Keratinocyte (primary cell): Measurements from ENCODE around the gene EPHB2. TPM values are rescaled to one million over a fixed set of nuclear protein-coding genes. Genes with fewer than 3 reads are reported as not detected.

Source experiments
- DNase-seq: peaks from one replicate; pipeline ENCODE4 v3.0.0-alpha.2; 2011; ENCODE audit warnings: low read depth, missing footprints, low spot score
- FAIRE-seq: peaks from 2 replicates; lab custom pipeline; 2011; peaks lifted over from hg19 to GRCh38; lab: Jason Lieb, UNC
- H2AFZ ChIP-seq: 2 replicates; pipeline ENCODE4 v1.6.0; 2012; ENCODE audit warnings: low read length, control low read depth, inconsistent platforms; ENCODE audit not compliant: control insufficient read depth
- H3K27ac ChIP-seq: 2 replicates; pipeline ENCODE4 v1.5.1; 2011; ENCODE audit warnings: low read length; ENCODE audit not compliant: control insufficient read depth, insufficient read depth
- H3K27me3 ChIP-seq: 3 replicates; pipeline ENCODE4 v1.6.0; 2011; ENCODE audit warnings: low read length; ENCODE audit not compliant: control insufficient read depth, insufficient read depth; ENCODE audit errors: extremely low read depth
- H3K36me3 ChIP-seq, 2 experiments: 2 replicates in 1 of 2; 3 replicates in 1 of 2; pipeline ENCODE4 v1.5.1; 2011; ENCODE audit warnings: low read length in 2 of 2, mild to moderate bottlenecking in 1 of 2; ENCODE audit not compliant: control insufficient read depth in 2 of 2, insufficient read depth in 2 of 2; ENCODE audit errors: extremely low read depth in 1 of 2
- H3K4me1 ChIP-seq: 3 replicates; pipeline ENCODE4 v1.5.1; 2011; ENCODE audit warnings: low read length; ENCODE audit not compliant: control insufficient read depth, insufficient read depth; ENCODE audit errors: extremely low read depth
- H3K4me2 ChIP-seq: 3 replicates; pipeline ENCODE4 v1.6.0; 2011; ENCODE audit warnings: low read depth, low read length; ENCODE audit not compliant: control insufficient read depth, insufficient read depth; ENCODE audit errors: extremely low read depth
- H3K4me3 ChIP-seq, 3 experiments: fragments of 200-600 bp in 1 of 3; sonication (generic) in 1 of 3; 2 replicates in 2 of 3; 3 replicates in 1 of 3; pipeline ENCODE4 v1.5.1; 2011 to 2016; ENCODE audit warnings: low read length in 3 of 3, mild to moderate bottlenecking in 3 of 3, control low read depth in 2 of 3, inconsistent platforms in 1 of 3, low read depth in 1 of 3, mixed read lengths in 1 of 3, mixed run types in 1 of 3, moderate library complexity in 1 of 3; ENCODE audit not compliant: control insufficient read depth in 2 of 3, insufficient read depth in 2 of 3; ENCODE audit errors: extremely low read depth in 1 of 3
- H3K79me2 ChIP-seq: 2 replicates; pipeline ENCODE4 v1.6.0; 2012; ENCODE audit warnings: low read length; ENCODE audit not compliant: control insufficient read depth, insufficient read depth
- H3K9ac ChIP-seq: 3 replicates; pipeline ENCODE4 v1.6.0; 2011; ENCODE audit warnings: low read length; ENCODE audit not compliant: control insufficient read depth, insufficient read depth; ENCODE audit errors: extremely low read depth
- H3K9me1 ChIP-seq: 3 replicates; pipeline ENCODE4 v1.6.0; 2011; ENCODE audit warnings: low read length; ENCODE audit not compliant: control insufficient read depth, insufficient read depth; ENCODE audit errors: extremely low read depth
- H3K9me3 ChIP-seq: 2 replicates; pipeline ENCODE4 v1.5.1; 2012; ENCODE audit warnings: low read depth, low read length; ENCODE audit not compliant: control insufficient read depth
- H4K20me1 ChIP-seq: 3 replicates; pipeline ENCODE4 v1.6.0; 2011; ENCODE audit warnings: low read length; ENCODE audit not compliant: control insufficient read depth, insufficient read depth; ENCODE audit errors: extremely low read depth
- EZH2 ChIP-seq: IDR thresholded peaks from one replicate; pipeline ENCODE4 v1.6.1; 2012; ENCODE audit warnings: inconsistent platforms, mild to moderate bottlenecking, low read length, moderate library complexity
- dilution Hi-C: fragments of 300-500 bp; cut with MboI; formaldehyde crosslinking; loops from one replicate; pipeline ENCODE4 v1.7.0; 2020; ENCODE audit warnings: low sequenced_read_pairs; ENCODE audit not compliant: extremely low pct_ligation_motif_present
- polyA plus RNA-seq, 5 experiments: library from polyadenylated mRNA; depleted of rRNA in 3 of 5; stranded (reverse) in 3 of 5; stranded (forward) in 1 of 5; unstranded in 1 of 5; fragments of >200 nt; gene quantifications; 1 replicate in 1 of 5; 2 replicates in 3 of 5; 3 replicates in 1 of 5; pipeline versions ENCODE4 v1.2.1 to v1.2.3, GENCODE V29; 2011 to 2012; ENCODE audit warnings: missing spikeins in 2 of 5, low read depth in 1 of 5, low replicate concordance in 1 of 5
- TF ChIP-seq, protein P1 (sequence below), 3 experiments: IDR thresholded peaks in 1 of 3; conservative IDR thresholded peaks in 1 of 3; optimal IDR thresholded peaks in 1 of 3; 2 replicates in 2 of 3; 3 replicates in 1 of 3; pipeline versions ENCODE3 to v1.5.1; 2011; ENCODE audit warnings: low read length in 3 of 3, mild to moderate bottlenecking in 3 of 3, moderate library complexity in 2 of 3, control low read depth in 1 of 3, inconsistent platforms in 1 of 3; ENCODE audit not compliant: insufficient read depth in 2 of 3; ENCODE audit errors: extremely low read depth in 1 of 3

EPHB2 gene
- polyA plus RNA-seq, 1 donor (not counting 4 experiments of a cell fraction or from before 2014, with no cell fraction given), result 0.10 TPM

DNA sequence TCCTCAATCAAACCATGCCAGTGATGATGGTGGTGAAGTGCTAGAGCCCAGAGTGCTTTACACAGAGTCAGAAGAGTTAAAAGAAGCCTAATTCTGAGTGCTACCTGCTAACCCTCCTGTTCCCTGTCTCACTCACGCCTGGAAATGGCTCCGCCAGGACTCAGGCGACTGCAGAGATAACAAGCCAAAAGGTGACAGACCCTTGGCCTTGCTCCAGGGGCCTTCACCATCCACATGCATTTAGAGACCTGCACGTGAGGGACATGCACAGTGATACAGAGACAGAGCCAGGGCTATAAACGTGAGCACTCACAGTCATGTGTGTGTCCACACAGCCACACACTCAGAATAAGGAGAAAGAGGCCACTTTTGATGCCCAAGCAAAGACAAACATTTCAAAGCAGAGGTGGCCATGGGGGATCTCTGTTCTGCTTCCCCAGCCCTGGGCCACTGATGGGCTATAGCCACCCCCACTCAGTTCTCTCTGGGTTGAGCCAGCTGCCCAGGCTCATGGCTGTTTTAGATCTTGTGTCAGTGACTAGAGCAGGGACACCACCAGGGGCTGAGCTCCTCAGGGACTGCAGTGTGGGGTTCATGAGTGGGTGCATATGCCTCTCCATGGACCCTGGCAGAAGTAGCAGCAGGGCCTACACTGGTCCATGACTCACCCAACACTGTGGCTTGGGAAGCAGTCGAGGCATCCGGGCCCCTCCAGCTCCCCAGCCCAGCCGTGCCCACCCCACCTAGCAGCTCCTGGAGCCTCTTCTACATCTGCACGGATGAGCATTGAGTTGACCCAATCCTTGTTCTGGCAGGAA, 117.2 kb downstream of the EPHB2 start:
- peaks cover 71% of the 10 kb centered on the region for H3K4me1 ChIP-seq
- H3K4me2 ChIP-seq, result peak overlapping the region; percentile 68
- no peaks in the 10 kb centered on the region for H3K27me3 ChIP-seq
- no peaks in the 10 kb centered on the region for H3K79me2 ChIP-seq
- H3K36me3 ChIP-seq, result no peaks in the 10 kb centered on the region
- no peaks in the 10 kb centered on the region for H3K9me3 ChIP-seq
- no peaks in the 10 kb centered on the region for H4K20me1 ChIP-seq
- no peak overlapping the region for H2AFZ ChIP-seq
- TF ChIP-seq, protein P1, sequence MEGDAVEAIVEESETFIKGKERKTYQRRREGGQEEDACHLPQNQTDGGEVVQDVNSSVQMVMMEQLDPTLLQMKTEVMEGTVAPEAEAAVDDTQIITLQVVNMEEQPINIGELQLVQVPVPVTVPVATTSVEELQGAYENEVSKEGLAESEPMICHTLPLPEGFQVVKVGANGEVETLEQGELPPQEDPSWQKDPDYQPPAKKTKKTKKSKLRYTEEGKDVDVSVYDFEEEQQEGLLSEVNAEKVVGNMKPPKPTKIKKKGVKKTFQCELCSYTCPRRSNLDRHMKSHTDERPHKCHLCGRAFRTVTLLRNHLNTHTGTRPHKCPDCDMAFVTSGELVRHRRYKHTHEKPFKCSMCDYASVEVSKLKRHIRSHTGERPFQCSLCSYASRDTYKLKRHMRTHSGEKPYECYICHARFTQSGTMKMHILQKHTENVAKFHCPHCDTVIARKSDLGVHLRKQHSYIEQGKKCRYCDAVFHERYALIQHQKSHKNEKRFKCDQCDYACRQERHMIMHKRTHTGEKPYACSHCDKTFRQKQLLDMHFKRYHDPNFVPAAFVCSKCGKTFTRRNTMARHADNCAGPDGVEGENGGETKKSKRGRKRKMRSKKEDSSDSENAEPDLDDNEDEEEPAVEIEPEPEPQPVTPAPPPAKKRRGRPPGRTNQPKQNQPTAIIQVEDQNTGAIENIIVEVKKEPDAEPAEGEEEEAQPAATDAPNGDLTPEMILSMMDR (optimal IDR thresholded peaks at IDR 0.05 in 1 of 3, IDR thresholded peaks at IDR 0.05 in 1 of 3, conservative IDR thresholded peaks at IDR 0.05 in 1 of 3; ENCODE audit: extremely low read depth in 1 of 3, insufficient read depth in 2 of 3, low read length in 3 of 3), result no peak
- TF ChIP-seq EZH2, result no peak
- dilution Hi-C loops, result no loop called here
- DNase-seq (no peak), FAIRE-seq (no peak)
- H3K9me1 ChIP-seq, result peaks cover 7% of the 10 kb centered on the region
- no peak overlapping the region for H3K27ac ChIP-seq
- H3K4me3 ChIP-seq, result no peak overlapping the region
- H3K9ac ChIP-seq, result no peak overlapping the region

DNA sequence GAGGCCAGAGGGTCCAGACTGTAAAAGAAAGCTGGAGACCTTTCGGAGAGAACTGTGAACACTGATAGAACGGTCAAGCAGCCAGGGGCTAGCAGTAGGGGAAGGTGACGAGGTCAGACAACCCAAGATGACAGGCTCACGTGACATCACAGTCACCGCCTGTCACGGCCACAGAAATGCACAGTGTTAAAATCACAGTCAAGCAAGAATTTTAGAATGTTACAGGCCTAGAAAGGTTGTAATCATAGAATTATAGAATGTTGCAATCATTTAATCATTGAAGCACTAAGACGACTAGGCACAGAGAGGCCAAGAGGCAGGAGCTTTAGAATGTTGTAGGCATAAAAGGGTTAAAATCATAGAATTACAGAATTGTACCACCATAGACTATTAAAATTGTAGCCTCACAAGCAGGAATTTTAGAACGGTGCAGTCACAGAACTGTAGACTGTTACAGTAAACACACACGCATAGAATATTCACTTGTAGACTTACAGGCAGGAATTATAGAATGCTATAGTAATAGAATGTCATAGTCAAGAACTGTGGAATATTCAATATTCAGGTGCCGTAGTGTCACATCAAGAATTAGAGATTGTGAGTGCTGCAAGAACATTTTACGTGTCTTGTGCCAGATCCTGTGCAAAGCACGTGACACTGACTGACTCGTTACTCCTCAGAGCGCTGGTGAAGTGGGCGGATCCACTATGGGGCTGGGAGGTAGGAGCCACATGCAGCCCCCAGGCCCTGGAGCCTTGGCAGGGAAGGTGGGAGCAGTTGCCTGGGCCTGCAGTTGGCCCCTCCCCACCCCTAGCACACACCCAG, 118.1 kb downstream of the EPHB2 start:
- H3K4me2 ChIP-seq, result peak overlapping the region; percentile 63
- FAIRE-seq, result peak; percentile 87
- peak; percentile 55 for DNase-seq
- H3K79me2 ChIP-seq, result no peaks in the 10 kb centered on the region
- H3K4me3 ChIP-seq, result peak overlapping the region in 1 of 3 experiments; percentile 28
- H3K9me1 ChIP-seq, result peaks cover 7% of the 10 kb centered on the region
- peaks cover 72% of the 10 kb centered on the region for H3K4me1 ChIP-seq
- H3K9me3 ChIP-seq, result no peaks in the 10 kb centered on the region
- H3K36me3 ChIP-seq, result no peaks in the 10 kb centered on the region
- TF ChIP-seq EZH2, result no peak
- TF ChIP-seq, protein P1 (optimal IDR thresholded peaks at IDR 0.05 in 1 of 3, IDR thresholded peaks at IDR 0.05 in 1 of 3, conservative IDR thresholded peaks at IDR 0.05 in 1 of 3; ENCODE audit: extremely low read depth in 1 of 3, insufficient read depth in 2 of 3, low read length in 3 of 3), result no peak
- H3K9ac ChIP-seq, result peak overlapping the region; percentile 60
- no peaks in the 10 kb centered on the region for H4K20me1 ChIP-seq
- H2AFZ ChIP-seq, result peak overlapping the region; percentile 53
- H3K27ac ChIP-seq, result peak overlapping the region; percentile 85
- no peaks in the 10 kb centered on the region for H3K27me3 ChIP-seq
- dilution Hi-C loops, result no loop called here
